NCI-H2107 treated with DMSO at 0.1 percent for 48 hours (cell line): Measurements from ENCODE around the gene SLC25A25.
"Not testable (repeated sequence)": the region's sequence is repeated elsewhere in the genome, so short reads cannot be mapped to it uniquely, and the experiment has no call there.

Experiments used
- DNase-seq: peaks from one replicate; lab custom pipeline; 2025; ENCODE audit not compliant: unreplicated experiment; lab: John Stamatoyannopoulos, UW

Gene SLC25A25

DNA sequence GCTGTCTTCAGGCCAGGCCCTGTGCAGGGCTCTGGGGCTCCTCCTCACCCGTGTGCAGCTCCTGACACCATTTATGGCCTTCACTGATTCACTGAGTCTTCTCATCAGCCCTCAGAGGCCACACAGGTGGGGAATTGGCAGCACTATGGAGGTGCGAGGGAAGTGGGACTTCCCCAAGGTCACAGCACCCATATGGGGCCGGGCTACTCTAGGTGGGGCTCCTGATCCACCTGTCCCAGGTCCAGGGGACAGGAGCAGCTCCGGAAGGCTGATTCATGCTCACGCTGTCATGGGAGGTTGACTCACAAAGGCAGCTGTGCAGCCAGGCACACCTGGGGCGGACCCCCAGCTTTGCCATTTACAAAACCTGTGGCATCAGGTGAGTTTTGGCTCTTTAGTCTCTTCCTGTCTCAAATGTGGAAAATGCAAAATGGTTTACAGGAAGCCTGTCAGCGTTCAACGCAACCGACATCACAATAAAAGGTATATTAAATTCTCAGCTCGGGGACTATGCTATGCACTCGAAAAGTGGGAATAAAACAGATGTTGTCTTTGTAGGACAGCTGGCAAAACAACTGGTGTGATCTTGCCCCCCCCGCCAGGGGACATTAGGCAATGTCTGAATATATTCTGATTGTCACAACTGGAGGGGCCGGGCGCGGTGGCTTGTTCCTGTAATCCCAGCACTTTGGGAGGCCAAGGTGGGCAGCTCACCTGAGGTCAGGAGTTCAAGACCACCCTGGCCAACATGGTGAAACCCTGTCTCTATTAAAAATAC is 15.9 kb upstream of the SLC25A25 start:
- no peak for DNase-seq

DNA sequence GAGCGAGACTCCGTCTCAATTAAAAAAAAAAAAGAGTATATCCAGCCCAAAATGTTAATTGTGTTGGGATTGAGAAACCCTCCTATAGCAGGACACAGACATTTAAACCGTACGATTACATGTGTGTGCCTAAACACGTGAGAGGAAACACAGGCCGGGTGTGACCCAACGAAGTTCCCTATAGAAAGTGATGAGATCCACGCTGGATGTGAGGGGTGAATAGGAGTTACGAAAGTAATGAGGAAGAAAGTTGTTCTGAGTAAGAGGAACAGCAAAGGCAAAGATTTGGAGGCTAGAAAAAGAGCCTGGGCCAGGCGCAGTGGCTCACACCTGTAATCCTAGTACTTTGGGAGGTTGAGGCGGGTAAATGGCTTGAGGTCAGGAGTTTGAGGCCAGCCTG is 14.5 kb upstream of the SLC25A25 start:
- no peak for DNase-seq

DNA sequence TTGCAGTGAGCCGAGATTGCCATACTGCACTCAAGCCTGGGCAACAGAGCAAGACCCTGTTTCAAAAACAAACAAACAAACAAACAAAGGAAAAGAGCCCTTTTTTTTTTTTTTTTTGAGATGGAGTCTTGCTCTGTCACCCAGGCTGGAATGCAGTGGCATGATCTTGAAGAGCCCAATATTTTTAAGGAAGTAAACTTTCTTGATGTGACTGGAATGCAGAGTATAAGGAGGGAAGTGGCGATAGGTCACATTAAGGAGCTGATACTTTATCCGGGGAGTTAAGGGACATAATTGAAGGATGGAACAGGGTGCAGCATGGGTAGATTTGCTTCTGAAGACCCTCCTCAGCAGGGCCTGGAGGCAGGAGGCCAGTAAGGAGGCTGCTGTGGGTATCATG is 13.9 kb upstream of the SLC25A25 start:
- DNase-seq: no peak

DNA sequence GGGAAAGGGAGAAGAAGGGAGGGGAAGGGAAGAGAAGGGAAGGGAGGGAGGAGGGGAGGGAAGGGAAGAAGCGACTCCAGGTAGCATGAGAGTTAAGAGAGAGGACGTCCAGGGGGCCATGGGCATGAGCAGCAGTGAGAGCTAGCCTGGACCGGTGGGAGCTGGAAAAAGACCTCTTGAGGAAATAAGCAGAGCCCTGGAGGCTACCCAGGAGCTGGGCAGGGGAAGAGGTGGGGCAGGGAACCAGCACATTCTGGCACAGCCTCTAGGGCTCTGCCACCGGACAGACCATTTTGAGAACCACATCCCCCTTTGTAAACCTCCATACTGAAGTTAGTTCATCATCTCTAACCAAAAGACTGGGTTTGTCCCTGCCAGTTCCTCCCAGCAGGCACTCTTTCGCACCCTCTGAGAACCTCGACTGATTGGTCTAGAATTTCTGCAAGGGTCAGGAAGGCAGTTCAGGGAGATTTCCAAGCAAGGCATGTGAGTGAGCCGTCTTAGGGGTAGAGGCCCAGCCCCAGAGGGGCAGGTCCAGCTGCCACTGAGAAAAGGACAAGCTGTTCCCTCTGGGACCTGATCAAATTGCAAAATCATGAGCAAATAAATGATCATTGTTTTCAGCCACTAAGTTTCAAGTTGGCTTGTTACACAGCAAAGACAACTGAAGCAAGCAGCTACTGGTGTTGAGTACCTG is 12.5 kb upstream of the SLC25A25 start:
- no peak for DNase-seq

DNA sequence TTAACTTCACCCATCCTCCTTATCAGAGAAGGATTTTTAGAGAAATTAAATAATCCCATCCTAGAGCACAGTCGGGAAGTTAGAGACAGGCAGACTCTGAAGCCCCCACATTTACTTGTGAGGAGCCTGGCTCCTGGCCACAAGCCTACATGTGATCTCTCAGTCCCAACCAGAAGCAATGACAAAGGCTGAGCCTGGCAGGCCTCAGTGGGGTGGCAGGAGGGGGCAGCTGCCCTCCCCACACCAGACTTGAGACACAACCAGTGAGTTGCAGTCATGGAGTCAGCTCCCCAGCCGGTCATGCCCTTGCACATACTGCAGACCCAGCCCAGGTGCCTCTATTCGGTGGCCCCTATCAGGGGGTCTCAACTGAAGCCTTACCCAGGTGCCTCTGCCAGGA is 11.9 kb upstream of the SLC25A25 start:
- DNase-seq: no peak

DNA sequence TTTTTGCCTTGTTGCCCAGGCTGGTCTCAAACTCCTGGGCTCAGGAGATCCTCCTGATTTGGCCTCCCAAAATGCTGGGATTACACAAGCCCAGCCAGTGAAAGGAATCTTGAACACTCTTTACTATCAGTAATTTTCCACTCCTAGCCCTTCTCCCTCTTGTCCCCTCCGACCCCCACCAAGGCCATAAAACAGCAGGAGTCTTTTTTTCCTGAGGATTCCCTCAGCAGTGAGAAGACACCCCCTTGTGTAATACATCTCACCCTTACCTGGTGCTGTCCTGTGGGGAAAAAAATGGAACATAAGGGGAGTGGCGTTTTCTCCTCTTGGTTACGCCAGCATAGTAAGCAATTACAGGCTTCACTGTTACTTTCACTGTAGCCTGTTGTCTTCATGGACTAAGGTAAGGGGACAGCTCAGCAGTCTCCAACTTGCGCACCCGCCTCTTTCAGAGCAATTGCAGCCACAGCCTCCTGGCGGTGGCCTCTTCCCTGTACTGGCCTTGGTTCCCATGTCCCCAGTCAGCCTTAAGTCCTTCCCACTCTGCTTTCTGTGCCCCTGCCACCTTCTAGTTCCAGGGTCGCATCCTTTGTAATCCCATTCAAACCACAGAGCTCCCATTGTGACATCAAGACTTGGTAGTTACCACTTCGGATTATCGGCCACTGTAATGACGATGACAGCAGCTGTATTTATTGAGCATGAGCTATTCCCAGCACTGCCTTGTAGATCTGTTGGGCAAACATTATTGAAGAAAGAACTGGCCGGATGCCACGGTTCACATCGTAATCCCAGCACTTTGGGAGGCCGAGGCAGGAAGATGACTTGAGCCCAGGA is 10.9 kb upstream of the SLC25A25 start:
- no peak for DNase-seq

DNA sequence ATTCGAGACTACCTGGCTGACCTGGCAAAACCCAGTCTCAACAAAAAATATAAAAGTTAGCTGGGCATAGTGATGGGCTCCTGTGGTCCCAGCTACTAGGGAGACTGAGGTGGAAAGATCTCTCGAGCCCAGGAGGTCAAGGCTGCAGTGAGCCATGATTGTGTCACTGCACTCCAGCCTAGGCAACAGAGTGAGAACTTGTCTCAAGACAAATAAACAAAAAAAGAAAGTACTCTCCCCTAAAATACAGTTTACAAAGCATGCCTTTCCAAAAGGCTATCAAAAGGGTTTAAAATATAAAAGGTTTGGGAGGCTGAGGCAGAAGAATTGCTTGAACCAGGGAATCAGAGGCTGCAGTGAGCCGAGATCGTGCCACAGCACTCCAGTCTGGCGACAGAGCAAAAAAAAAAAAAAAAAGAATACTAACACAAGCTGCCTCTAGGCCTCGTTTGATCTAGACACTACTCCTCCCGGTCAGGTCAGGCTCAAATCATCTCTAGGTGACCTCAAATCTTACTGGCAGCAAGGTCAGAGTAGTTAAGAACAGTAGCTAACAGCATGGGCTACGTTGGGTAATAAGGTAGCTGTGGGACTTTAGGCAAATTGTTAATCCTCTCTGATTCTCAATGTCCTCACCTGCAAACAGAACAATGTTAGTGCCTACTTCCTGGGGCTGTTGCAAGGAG is 10.2 kb upstream of the SLC25A25 start:
- no peak for DNase-seq

DNA sequence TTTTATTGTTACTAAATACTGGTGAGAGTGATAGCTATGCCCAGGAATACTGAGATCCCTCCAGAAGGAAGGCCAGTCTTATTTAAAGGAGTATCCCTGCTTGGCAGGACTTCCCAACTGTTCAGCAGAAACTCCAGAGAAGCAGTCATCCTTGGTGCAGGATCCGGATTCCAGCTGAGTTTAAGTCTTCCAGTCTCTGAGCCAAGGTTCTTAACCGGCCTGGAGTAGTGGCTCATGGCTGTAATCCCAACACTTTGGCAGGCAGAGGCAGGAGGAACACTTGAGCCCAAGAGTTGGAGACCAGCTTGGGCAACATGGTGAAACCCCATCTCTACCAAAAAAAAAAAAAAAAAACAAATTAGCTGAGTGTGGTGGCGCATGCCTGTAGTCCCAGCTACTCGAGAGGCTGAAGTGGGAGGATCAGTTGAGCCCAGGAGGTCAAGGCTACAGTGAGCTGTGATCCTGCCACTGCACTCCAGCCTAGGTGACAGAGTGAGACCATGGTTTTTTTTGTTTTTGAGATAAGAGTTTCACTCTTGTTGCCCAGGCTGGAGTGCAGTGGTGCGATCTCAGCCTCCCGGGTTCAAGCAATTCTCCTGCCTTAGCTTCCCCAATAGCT is 8.6 kb upstream of the SLC25A25 start:
- no peak for DNase-seq

DNA sequence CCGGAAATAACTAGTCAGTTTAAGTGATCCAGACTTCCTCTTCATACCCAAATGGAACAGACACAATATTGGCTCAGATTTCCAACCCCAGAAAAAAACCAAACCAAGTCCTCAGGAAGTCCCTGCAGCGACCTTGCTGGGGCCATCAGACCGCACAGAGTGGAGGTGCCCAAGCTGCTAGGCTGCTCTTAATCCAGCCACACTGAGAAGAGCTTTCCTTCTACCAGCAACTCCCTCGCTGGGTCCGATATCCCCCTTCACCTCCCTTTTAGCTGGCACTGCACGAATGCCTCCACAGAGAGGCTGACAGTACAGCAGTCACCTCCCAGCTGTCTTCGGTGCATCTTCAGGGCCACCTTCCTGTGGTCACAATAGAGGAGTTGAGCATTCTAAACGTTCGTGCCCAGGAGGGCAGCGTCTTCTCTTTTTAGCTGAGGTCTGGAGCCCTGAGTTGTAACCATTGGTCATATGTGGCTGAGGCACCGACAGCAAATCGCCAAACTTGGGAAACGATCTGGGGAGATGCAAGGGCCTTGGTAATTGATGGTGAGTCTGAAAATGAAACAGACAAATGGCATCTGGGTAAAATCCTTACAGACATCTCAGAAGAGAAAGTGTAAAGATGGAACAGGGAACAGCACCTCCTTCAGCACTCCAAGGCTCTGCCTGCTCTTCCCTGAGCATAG is 6.6 kb upstream of the SLC25A25 start:
- no peak for DNase-seq

DNA sequence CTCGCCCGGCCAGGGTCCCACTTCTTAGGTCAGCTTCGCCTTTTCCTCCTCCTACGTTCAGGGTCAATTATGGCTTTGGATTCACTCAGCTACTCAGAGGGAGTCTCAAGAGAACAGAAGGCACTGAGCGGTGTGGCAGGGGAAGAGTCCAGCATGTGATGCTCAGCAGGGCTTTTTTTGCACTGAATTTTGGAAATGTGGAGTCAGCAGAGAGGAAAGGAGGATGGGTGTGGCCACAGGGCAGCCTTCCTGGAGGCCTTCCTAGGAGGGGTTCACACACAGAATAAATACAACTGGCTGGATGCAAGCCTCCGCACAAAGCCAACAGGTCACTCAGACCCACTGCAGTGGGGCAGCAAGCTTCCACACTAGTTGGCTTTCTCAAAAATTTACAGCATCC is 5.8 kb upstream of the SLC25A25 start:
- DNase-seq: no peak

DNA sequence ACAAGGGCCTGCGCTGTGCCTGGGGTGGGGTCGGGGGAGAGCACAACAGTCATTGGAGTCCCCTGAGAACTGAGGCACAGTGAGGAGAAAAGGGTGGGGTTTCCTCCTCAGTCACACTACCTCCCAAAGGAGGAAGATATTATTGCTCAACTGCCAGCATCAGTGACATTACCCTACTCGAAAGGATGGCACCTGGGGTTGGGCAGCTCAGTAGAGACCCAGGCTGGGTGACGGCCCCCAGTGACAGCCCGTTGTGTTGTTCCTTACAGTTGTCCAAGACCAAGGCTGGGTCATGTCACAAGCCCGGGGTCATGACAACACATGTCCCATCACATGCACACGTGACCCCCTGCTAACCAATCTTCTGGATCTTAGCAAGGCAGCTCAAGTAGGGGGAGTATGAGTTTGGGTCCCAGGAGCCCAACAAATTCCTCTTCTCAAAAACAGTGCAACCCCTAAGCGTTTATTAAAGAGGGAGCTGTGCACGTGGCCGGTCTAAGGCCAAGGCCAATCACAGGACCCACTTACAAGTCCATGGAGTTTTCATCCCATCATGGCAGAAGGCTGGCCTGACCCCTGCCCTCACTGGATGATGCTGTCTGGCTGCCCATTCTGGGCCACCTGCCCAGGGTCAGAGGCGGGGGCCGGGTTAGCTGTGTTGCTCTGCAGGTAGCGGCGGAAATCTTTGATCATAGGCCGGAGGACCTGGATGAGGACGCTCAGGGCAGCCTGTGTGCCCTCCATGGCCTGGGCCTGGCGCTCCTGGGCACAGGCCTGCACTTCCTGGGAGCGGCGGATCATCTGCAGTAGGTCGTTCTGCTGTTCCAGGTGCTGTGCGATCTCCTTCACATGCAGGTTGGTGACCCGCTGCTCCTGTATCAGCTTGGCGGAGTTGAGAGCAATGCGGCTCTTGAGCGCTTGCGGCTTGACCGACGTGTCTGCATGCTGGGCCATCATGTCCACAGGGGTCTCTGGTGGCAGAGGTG is 4.9 kb upstream of the SLC25A25 start:
- no peak for DNase-seq

DNA sequence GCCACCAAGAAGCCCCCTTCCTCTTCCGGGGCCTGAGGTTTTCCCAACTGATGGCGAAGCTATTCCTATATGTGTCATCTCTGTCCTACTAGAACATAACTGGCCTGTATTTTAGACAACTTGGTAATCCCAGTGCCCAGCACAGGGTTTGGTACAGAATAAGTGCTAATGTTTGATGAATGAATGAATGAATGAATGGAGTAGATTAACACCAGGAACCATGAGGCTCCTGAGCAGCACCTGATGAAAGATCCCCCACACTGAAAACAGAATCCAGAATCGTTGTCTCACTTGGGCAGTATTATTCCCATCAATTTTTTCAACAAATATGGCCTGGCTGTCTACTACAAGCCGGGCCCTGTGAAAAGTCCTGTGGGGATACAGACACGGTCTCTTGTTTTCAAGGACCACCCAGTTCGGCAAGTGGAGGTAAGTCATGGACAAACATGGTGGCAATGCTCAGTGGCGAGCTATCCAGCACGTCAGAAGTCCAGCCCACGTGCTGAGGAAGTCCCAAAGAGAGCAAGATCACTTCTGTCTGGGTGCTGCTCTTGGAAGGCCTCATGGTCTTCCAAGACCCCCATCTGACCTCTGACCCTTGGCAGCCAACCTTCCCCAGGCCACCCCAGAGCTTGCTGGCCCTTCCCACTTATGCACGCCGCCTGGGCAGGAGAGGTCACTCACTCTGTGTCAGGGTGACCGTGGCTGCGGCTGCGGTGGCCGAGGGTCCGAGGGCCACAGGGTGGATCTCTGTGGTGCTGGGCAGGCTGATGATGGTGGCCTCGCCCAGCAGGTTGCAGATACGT is 1.9 kb upstream of the SLC25A25 start:
- DNase-seq: no peak

DNA sequence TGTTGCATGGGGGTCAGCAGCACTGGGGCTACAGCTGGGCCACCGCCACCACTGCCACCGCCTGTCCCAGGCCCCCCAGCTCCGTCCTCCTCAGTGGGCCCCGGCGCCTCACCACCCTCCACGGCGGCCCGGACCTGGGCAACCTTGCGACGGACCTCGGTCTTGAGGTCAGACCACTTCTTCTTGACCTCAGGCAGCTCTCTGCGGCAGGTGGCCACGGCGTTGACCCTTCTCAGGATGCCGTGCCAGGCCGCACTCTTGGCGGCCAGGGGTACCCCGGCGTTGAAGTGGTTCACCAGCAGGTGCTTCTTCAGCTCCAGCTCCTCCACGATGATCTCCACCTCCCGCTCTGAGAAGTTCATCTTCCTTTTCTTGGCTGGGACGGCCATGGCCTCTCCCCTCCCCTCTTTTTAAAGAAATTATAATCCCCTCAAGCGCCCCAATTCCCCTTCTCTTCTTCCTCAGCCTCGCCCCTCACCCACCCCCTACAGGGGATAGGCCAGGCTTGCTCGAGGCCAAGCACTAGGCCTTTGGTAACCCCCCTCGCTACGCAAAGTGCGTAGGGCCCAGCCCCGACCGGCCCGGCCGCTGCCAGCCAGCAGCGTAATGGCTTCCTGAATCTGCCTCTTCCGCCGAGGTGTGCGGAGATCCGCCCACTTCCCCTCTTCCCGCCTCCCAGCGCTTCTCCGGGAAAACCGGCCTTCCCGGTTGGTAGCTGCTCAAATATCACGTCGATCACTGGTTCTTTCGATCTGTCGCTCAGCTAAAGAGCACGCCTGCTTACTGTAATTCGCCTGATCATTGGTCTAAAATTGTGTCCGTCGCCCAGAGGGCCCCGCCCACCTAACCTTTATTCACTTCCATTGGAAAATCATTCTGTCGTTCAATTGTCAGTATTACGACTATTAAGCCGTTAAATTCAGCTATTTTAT is 1.1 kb upstream of the SLC25A25 start, which contains the start of gene NAIF1:
Gene NAIF1, minus strand, starts transcription at position 608 of the 932 bp plus-strand sequence. Its CDS starts 219 bp downstream, at position 389.
- peak; percentile 96 for DNase-seq

DNA sequence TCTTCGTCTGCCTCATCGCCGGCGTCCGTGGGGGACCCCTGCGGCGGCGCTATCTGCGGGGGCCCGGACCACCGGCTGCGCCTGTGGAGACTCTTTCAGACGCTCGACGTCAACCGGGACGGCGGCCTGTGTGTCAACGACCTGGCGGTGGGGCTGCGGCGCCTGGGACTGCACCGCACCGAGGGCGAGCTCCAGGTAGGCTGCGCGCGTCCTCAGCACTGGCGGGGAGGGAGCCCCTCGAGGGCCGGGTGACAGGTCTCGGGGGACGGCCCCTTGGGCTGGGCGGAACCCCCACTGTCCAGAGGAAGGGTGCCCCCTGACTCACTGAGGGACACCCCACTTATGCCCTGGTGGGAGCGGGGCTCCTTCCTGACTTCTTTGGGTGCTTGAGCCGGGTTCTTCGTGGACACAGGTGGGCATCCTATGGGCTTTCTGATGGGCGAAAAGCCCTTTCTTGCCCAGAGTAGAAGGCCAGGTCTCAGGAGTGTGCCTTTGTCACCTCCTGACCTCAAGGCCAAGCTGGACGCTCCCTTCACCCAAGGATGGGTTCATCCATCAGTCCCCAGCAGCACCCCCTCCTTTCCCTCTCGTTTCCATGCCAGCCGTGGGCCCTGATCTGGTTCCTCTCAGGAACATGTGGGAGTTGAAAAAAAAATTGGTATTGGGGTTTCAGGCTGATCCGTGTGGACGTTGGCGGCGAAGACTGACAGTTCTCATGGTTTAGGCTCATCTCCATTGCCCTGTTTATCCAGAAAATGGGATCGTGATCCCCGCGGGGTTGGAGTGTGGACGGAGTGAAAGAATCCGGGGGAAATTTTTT is 564 bp downstream of the SLC25A25 start:
- no peak for DNase-seq

DNA sequence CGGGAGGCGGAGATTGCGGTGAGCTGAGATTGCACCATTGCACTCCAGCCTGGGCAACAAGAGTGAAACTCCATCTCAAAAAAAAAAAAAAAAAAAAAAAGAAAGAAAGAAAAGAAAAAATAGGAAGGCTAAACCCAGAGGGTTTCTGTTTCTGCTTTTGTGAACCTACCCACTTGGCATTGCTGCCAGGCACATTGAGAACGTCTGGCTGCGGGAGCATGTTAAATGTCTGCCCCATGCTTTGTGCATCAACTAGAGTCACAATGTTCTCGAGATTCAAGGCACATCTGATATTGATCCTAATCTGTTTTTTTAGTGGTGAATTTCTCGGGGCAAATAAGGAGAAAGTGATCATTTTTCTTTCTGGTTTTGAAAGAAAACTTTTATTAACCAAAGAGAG is 2.8 kb downstream of the SLC25A25 start:
- DNase-seq: no peak

DNA sequence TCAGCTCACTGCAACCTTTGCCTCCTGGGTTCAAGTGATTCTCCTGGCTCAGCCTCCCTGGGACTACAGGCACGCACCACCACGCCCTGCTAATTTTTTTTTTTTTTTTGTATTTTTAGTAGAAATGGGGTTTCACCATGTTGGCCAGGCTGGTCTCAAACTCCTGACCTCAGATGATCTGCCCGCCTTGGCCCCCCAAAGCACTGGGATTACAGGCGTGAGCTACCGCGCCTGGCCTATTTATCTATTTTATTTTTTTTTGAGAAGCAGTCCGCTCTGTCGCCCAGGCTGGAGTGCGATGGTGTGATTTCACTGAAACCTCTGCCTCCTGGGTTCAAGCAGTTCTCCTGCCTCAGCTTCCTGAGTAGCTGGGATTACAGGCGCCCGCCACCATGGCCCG is 3.4 kb downstream of the SLC25A25 start:
- not testable (repeated sequence) for DNase-seq
